BLaER1 treated with 17β-estradiol and CSF1 and Interleukin-3, amounts not matched to agents 10 nM and 100 nM (cell line): ENCODE measurements around the gene HSFX2.
"Not testable (repeated sequence)": the region's sequence is repeated elsewhere in the genome, so short reads cannot be mapped to it uniquely, and the experiment has no call there.

Experiments used
- H3K27ac ChIP-seq, 11 experiments: shearing (Covaris generic); formaldehyde crosslinking; 2 replicates each; pipeline ENCODE4 v1.8.1; 2022
- H3K27me3 ChIP-seq, 11 experiments: shearing (Covaris generic); formaldehyde crosslinking; 2 replicates each; pipeline ENCODE4 v1.8.1; 2022
- H3K36me3 ChIP-seq, 11 experiments: shearing (Covaris generic); formaldehyde crosslinking; 2 replicates each; pipeline ENCODE4 v1.8.1; 2022
- H3K4me1 ChIP-seq, 10 experiments: shearing (Covaris generic); formaldehyde crosslinking; 2 replicates each; pipeline ENCODE4 v1.8.1; 2022
- H3K4me2 ChIP-seq, 11 experiments: shearing (Covaris generic); formaldehyde crosslinking; 2 replicates each; pipeline ENCODE4 v1.8.1; 2022
- H3K4me3 ChIP-seq, 10 experiments: shearing (Covaris generic); formaldehyde crosslinking; 2 replicates each; pipeline ENCODE4 v1.8.1; 2022
- H3K9ac ChIP-seq, 11 experiments: shearing (Covaris generic); formaldehyde crosslinking; 2 replicates each; pipeline ENCODE4 v1.8.1; 2022
- H3K9me3 ChIP-seq, 11 experiments: shearing (Covaris generic); formaldehyde crosslinking; replicated peaks in 1 of 11; 2 replicates each; pipeline ENCODE4 v1.8.1; 2022
- H4K20me1 ChIP-seq, 11 experiments: shearing (Covaris generic); formaldehyde crosslinking; 2 replicates each; pipeline ENCODE4 v1.8.1; 2022
- Cebpa-rat ChIP-seq, 11 experiments: shearing (Covaris generic); IDR thresholded peaks; 2 replicates each; pipeline ENCODE4 v1.8.1; 2022

Gene HSFX2

DNA sequence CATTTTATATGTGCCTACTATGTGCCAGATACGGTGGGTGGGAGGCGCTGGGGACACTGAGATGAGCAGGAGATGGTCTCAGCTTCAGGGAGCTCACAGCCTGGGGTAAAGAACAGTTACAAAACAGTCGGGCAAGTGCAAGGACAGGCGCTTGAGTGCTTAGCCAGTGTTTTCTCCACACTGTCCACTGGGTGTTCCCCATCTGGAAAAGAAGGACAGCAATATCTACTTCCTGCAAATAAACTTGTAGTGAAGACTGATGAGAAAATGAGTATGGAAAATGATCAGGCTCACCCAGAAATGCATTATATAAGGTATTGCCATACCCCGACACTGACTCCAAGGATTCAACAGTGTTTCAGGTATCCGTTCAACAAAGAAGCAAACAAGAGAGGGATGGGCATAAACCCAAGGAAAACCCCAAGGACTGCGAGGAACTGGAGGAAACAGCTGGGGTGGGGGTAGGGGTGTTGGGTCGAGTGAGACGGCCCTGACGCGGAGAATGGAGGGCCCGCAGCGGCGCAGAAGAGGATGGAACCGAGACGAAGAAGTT is 35.6 kb upstream of the HSFX2 start:
- no peak for TF ChIP-seq Cebpa-rat (IDR thresholded peaks at IDR 0.05)
- Histone ChIP-seq H3K4me2 (peak overlapping the region; percentile 63 to 87 (median 80)), H3K9me3 (peaks cover 0 to 10% (median 5%) of the 10 kb centered on the region in 11 experiments; a peak in 6 of 22 replicates), H3K27me3 (no peaks in the 10 kb centered on the region), H3K36me3 (no peaks in the 10 kb centered on the region), H4K20me1 (peaks cover 2 to 48% (median 38%) of the 10 kb centered on the region in 11 experiments; a peak in 16 of 22 replicates), H3K27ac (peak overlapping the region in 10 of 11 experiments; percentile 61 to 78 (median 74); a peak in 21 of 22 replicates), H3K4me3 (peak overlapping the region; percentile 62 to 89 (median 80)), H3K4me1 (peaks cover 11 to 17% (median 14%) of the 10 kb centered on the region in 10 experiments; a peak in 18 of 20 replicates), H3K9ac (peak overlapping the region; percentile 72 to 85 (median 81))

- Histone ChIP-seq H3K9me3 (peaks cover 0 to 10% (median 5%) of the 10 kb centered on the region in 11 experiments; a peak in 6 of 22 replicates), H3K4me1 (peaks cover 11 to 17% (median 14%) of the 10 kb centered on the region in 10 experiments; a peak in 18 of 20 replicates), H4K20me1 (peaks cover 3 to 57% (median 46%) of the 10 kb centered on the region in 11 experiments; a peak in 17 of 22 replicates), H3K4me3 (peak overlapping the region in 5 of 10 experiments; percentile 62 to 89 (median 80); a peak in 7 of 20 replicates), H3K36me3 (no peaks in the 10 kb centered on the region), H3K9ac (peak overlapping the region in 3 of 11 experiments; percentile 77 to 85 (median 80); a peak in 5 of 22 replicates), H3K27ac (no peak overlapping the region), H3K27me3 (no peaks in the 10 kb centered on the region), H3K4me2 (peak overlapping the region; percentile 63 to 87 (median 80))
- no peak for TF ChIP-seq Cebpa-rat (IDR thresholded peaks at IDR 0.05)
Measured at GRCh38 chrX:149629730-149630387, 34.7 kb upstream of the HSFX2 start.

DNA sequence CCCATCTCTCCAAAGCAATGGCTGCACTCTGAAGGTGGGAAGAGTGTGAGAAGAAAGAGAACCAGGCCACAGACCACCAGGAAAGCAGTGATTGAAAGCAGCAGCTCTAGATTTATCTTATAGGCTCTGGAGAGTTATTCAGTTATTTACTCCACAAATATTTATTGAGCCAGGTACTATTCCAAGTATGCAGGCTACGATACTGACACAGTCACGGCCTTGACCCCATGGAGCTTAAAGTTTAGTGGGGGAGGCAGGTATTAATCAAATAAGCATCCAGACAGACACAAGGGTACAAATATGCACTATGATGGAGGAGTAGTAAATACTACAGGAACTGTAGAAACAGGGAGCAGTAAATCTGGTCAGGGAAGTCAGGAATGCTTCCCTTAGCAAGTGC is 33.7 kb upstream of the HSFX2 start:
- H3K4me1 ChIP-seq: peaks cover 11 to 17% (median 14%) of the 10 kb centered on the region in 10 experiments; a peak in 18 of 20 replicates
- H3K9ac ChIP-seq: no peak overlapping the region
- peaks cover 0 to 10% (median 5%) of the 10 kb centered on the region in 11 experiments; a peak in 6 of 22 replicates for H3K9me3 ChIP-seq
- H4K20me1 ChIP-seq: peaks cover 7 to 68% (median 54%) of the 10 kb centered on the region in 11 experiments; a peak in 18 of 22 replicates
- no peak overlapping the region for H3K4me2 ChIP-seq
- no peaks in the 10 kb centered on the region for H3K36me3 ChIP-seq
- H3K4me3 ChIP-seq: no peak overlapping the region
- no peak overlapping the region for H3K27ac ChIP-seq
- H3K27me3 ChIP-seq: no peaks in the 10 kb centered on the region
- TF ChIP-seq Cebpa-rat (IDR thresholded peaks at IDR 0.05): no peak

DNA sequence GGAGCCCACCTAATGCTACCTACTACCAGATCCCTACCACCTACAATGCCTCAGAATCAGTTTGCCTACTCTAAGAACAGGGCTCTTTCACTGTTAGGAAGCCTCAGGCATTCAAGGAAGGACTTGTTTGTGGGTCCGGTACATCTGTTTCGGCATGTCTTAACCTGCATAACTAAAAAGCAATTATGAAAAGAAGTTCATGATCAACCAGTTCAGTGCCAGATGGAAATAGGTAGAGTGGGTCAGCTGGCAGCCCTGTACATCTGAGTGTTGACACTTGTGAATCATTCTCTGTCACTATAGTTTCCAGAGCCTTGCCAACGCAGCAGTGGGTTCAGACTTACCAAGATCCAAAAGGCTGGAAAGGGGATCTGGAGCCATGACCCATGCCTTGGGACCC is 33.2 kb upstream of the HSFX2 start:
- no peak overlapping the region for H3K4me3 ChIP-seq
- H3K4me2 ChIP-seq: no peak overlapping the region; a peak in 1 of 22 replicates
- no peaks in the 10 kb centered on the region for H3K36me3 ChIP-seq

DNA sequence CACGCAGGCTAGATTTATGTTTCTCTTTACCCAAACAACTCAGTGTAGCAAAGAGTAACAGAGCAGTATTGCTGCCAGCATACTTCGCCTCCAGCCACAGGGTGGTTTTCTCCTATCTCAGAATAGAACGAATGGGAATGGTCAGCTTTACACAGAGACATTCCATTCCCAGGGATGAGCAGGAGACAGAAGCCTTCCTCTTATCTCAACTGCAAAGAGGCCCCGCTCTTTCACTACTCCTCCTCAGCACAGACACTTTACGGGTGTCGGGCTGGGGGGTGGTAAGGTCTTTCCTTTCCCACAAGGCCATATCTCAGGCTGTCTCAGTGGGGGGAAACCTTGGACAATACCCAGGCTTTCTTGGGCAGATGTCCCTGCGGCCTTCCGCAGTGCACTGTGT is 31.7 kb upstream of the HSFX2 start:
- H3K36me3 ChIP-seq, H3K4me2 ChIP-seq, H3K9me3 ChIP-seq, H3K9ac ChIP-seq, H3K4me3 ChIP-seq, H3K27me3 ChIP-seq, H3K27ac ChIP-seq: not testable (repeated sequence)
- peaks cover 11 to 17% (median 12%) of the 10 kb centered on the region in 10 experiments; a peak in 19 of 20 replicates for H3K4me1 ChIP-seq
- peaks cover 7 to 87% (median 54%) of the 10 kb centered on the region in 11 experiments; a peak in 18 of 22 replicates for H4K20me1 ChIP-seq

More for the DNA sequence above, 33.2 kb upstream of the HSFX2 start:
- Histone ChIP-seq H4K20me1 (peaks cover 7 to 73% (median 54%) of the 10 kb centered on the region in 11 experiments; a peak in 18 of 22 replicates), H3K27ac (no peak overlapping the region), H3K9me3 (peaks cover 0 to 10% (median 5%) of the 10 kb centered on the region in 11 experiments; a peak in 6 of 22 replicates), H3K9ac (no peak overlapping the region), H3K4me1 (peaks cover 11 to 17% (median 14%) of the 10 kb centered on the region in 10 experiments; a peak in 18 of 20 replicates), H3K27me3 (no peaks in the 10 kb centered on the region)
- no peak for TF ChIP-seq Cebpa-rat (IDR thresholded peaks at IDR 0.05)

- not testable (repeated sequence) for H3K4me1 ChIP-seq, H3K27me3 ChIP-seq, H3K4me2 ChIP-seq, H3K36me3 ChIP-seq, H3K9me3 ChIP-seq, H3K4me3 ChIP-seq, H3K27ac ChIP-seq, H3K9ac ChIP-seq
- peaks cover 0 to 83% (median 11%) of the 10 kb centered on the region in 11 experiments; a peak in 13 of 22 replicates for H4K20me1 ChIP-seq
Measured at GRCh38 chrX:149619662-149620061, 24.5 kb upstream of the HSFX2 start.

GRCh38 chrX:149618871-149619270 is 23.8 kb upstream of the HSFX2 start:
- no peak overlapping the region for H3K27ac ChIP-seq
- peaks cover 0 to 9% (median 0%) of the 10 kb centered on the region in 11 experiments; a peak in 3 of 22 replicates for H3K9me3 ChIP-seq
- no peak overlapping the region for H3K9ac ChIP-seq
- 0 out of 22 replicates have a peak, but pooled peaks cover 0 to 2% (median 0%) of the 10 kb centered on the region in 11 experiments for H3K27me3 ChIP-seq
- H3K4me1 ChIP-seq: peaks cover 0 to 7% (median 0%) of the 10 kb centered on the region in 10 experiments; a peak in 2 of 20 replicates
- H3K4me2 ChIP-seq: no peak overlapping the region
- no peak overlapping the region for H3K4me3 ChIP-seq
- no peak for TF ChIP-seq Cebpa-rat (IDR thresholded peaks at IDR 0.05)
- no peaks in the 10 kb centered on the region for H3K36me3 ChIP-seq
- H4K20me1 ChIP-seq: peaks cover 0 to 76% (median 3%) of the 10 kb centered on the region in 11 experiments; a peak in 7 of 22 replicates

DNA sequence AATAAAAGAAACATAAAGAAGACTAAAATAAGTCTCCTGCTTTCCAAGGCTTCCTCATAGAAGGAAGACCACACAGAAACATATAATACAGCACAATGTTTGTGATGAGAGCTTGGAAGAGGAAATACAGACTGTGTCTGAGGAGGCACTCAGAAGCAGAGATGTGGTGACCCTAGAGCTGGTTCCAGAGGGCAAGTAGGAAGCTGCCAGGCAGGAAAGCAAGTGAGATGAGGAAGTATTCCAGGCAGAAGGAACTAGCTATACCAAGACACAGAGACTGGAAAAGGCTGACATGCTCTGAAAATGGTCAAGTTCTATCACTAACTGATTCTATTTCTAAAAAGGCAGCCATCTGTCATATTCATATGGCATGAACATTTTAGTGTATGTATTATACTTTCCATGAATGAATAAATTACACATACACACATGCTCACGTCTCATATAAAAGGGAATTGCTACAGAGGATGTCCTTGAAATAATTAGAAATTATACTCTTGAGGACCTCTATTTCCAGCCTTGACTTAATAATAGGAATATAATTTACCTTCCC is 16.6 kb upstream of the HSFX2 start:
- no peak for TF ChIP-seq Cebpa-rat (IDR thresholded peaks at IDR 0.05)
- H3K9ac ChIP-seq: no peak overlapping the region
- H3K4me3 ChIP-seq: no peak overlapping the region

DNA sequence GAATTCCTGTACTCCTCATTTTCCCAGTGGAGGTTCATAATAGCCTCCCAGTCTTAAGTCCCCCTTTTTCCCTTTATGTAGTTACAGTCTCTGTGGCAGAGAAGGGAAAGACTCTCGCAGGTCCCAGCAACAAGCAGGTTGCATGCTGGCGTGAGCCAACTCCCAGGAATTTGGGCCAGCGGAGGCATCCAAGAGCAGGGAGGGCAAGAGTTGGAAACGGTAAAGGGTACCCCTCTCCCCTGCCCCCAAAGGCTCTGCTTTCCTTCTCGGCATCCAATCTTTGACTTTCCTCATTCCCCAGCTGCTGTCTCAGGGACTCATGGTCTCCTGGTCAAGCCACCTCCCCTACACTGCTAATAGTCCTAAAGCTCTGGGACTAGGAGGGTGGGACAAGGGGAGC is 15.4 kb upstream of the HSFX2 start:
- no peak for TF ChIP-seq Cebpa-rat (IDR thresholded peaks at IDR 0.05)
- Histone ChIP-seq H3K36me3 (peaks cover 4 to 28% (median 20%) of the 10 kb centered on the region in 11 experiments; a peak in 17 of 22 replicates), H3K27ac (no peak overlapping the region), H3K9ac (no peak overlapping the region), H3K4me2 (no peak overlapping the region), H4K20me1 (peaks cover 0 to 45% (median 7%) of the 10 kb centered on the region in 11 experiments; a peak in 10 of 22 replicates), H3K4me3 (no peak overlapping the region), H3K4me1 (peaks cover 0 to 14% (median 0%) of the 10 kb centered on the region in 10 experiments; a peak in 4 of 20 replicates), H3K9me3 (no peaks in the 10 kb centered on the region), H3K27me3 (no peaks in the 10 kb centered on the region)

More for the DNA sequence above, 16.6 kb upstream of the HSFX2 start:
- Histone ChIP-seq H3K27ac (no peak overlapping the region), H3K36me3 (peaks cover 4 to 20% (median 14%) of the 10 kb centered on the region in 11 experiments; a peak in 17 of 22 replicates), H3K4me2 (peak overlapping the region in 1 of 11 experiments; percentile 21; a peak in 1 of 22 replicates), H4K20me1 (peaks cover 0 to 57% (median 7%) of the 10 kb centered on the region in 11 experiments; a peak in 11 of 22 replicates), H3K9me3 (no peaks in the 10 kb centered on the region), H3K4me1 (peaks cover 0 to 14% (median 0%) of the 10 kb centered on the region in 10 experiments; a peak in 4 of 20 replicates), H3K27me3 (no peaks in the 10 kb centered on the region)
